ENCODE measurements around the gene MALAT1. TPM values are rescaled to one million over a fixed set of nuclear protein-coding genes. Genes with fewer than 3 reads are reported as not detected.
"Not testable (repeated sequence)": the region's sequence is repeated elsewhere in the genome, so short reads cannot be mapped to it uniquely, and the experiment has no call there.

Gene MALAT1
- total and polyA plus RNA-seq, 2 experiments from 2014 or later, result 2,206 to 6,020 TPM

DNA sequence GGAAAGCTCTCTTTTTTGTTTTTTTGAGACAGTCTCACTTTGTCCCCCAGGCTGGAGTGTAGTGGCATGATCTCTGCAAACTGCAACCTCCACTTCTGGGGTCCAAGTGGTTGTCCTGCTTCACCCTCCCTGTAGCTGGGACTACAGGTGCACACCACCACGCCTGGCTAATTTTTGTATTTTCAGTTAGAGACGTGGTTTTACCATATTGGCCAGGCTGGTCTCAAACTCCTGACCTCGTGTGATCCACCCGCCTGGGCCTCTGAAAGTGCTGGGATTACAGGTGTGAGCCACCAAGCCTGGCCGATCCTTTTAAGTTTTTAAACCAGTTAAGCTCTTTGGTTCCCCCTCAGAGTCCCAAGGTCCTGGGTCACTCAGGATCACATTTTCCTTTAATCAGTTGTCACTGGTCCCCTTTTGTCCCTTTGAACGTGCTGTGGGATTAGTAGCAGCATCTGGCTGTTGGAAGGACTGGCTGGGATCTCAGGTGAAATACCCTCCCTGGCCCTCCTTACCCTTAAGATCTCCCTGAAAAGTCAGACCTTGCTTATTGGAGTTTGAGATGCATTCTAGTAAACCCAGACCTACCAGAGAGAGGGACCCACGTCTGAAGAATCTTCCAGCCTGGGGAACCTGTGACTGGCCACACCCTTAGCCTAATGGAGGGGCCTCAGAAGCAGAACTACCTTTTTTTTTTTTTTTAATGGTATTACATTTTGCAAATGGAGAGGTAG lies 8.1 kb downstream of the MALAT1 start:
- peak overlapping the region; percentile 34 for H3K27ac ChIP-seq (ENCODE audit: low read depth)
- peak; percentile 81 for DNase-seq (ENCODE audit: low spot score)
- peaks cover 35% of the 10 kb centered on the region for H4K20me1 ChIP-seq (replicated peaks; ENCODE audit: insufficient read depth)
- no peak for TF ChIP-seq ZNF114 (CRISPR knock-in tag; IDR thresholded peaks at IDR 0.05)
- peak; percentile 62 for TF ChIP-seq POLR2AphosphoS5 (IDR thresholded peaks at IDR 0.05; ENCODE audit: low read depth)
- TF ChIP-seq, protein P1, sequence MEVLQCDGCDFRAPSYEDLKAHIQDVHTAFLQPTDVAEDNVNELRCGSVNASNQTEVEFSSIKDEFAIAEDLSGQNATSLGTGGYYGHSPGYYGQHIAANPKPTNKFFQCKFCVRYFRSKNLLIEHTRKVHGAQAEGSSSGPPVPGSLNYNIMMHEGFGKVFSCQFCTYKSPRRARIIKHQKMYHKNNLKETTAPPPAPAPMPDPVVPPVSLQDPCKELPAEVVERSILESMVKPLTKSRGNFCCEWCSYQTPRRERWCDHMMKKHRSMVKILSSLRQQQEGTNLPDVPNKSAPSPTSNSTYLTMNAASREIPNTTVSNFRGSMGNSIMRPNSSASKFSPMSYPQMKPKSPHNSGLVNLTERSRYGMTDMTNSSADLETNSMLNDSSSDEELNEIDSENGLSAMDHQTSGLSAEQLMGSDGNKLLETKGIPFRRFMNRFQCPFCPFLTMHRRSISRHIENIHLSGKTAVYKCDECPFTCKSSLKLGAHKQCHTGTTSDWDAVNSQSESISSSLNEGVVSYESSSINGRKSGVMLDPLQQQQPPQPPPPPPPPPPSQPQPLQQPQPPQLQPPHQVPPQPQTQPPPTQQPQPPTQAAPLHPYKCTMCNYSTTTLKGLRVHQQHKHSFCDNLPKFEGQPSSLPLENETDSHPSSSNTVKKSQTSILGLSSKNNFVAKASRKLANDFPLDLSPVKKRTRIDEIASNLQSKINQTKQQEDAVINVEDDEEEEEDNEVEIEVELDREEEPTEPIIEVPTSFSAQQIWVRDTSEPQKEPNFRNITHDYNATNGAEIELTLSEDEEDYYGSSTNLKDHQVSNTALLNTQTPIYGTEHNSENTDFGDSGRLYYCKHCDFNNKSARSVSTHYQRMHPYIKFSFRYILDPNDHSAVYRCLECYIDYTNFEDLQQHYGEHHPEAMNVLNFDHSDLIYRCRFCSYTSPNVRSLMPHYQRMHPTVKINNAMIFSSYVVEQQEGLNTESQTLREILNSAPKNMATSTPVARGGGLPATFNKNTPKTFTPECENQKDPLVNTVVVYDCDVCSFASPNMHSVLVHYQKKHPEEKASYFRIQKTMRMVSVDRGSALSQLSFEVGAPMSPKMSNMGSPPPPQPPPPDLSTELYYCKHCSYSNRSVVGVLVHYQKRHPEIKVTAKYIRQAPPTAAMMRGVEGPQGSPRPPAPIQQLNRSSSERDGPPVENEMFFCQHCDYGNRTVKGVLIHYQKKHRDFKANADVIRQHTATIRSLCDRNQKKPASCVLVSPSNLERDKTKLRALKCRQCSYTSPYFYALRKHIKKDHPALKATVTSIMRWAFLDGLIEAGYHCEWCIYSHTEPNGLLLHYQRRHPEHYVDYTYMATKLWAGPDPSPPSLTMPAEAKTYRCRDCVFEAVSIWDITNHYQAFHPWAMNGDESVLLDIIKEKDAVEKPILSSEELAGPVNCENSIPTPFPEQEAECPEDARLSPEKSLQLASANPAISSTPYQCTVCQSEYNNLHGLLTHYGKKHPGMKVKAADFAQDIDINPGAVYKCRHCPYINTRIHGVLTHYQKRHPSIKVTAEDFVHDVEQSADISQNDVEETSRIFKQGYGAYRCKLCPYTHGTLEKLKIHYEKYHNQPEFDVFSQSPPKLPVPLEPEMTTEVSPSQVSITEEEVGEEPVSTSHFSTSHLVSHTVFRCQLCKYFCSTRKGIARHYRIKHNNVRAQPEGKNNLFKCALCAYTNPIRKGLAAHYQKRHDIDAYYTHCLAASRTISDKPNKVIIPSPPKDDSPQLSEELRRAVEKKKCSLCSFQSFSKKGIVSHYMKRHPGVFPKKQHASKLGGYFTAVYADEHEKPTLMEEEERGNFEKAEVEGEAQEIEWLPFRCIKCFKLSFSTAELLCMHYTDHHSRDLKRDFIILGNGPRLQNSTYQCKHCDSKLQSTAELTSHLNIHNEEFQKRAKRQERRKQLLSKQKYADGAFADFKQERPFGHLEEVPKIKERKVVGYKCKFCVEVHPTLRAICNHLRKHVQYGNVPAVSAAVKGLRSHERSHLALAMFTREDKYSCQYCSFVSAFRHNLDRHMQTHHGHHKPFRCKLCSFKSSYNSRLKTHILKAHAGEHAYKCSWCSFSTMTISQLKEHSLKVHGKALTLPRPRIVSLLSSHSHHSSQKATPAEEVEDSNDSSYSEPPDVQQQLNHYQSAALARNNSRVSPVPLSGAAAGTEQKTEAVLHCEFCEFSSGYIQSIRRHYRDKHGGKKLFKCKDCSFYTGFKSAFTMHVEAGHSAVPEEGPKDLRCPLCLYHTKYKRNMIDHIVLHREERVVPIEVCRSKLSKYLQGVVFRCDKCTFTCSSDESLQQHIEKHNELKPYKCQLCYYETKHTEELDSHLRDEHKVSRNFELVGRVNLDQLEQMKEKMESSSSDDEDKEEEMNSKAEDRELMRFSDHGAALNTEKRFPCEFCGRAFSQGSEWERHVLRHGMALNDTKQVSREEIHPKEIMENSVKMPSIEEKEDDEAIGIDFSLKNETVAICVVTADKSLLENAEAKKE (CRISPR knock-in tag; IDR thresholded peaks at IDR 0.05), result no peak; the same call in 1 of the 2 replicates
- TF ChIP-seq JUNB (IDR thresholded peaks at IDR 0.05; ENCODE audit: unreplicated experiment), result no peak
- peaks cover 45% of the 10 kb centered on the region for H3K79me2 ChIP-seq (replicated peaks; ENCODE audit: insufficient read depth)
- H3K4me3 ChIP-seq, result no peak overlapping the region
- peaks cover 43% of the 10 kb centered on the region for H3K36me3 ChIP-seq (ENCODE audit: insufficient read depth)
- Mint-ChIP-seq H3K27me3 (ENCODE audit: insufficient read depth, low read depth, poor library complexity) (peaks cover 59% of the 10 kb centered on the region), H3K36me3 (ENCODE audit: low read depth) (no peaks in the 10 kb centered on the region; the same call in 2 of the 3 replicates), H3K27ac (peak overlapping the region; percentile 90), H3K4me1 (peaks cover 40% of the 10 kb centered on the region), H3K9me3 (peaks cover 9% of the 10 kb centered on the region; the same call in 2 of the 3 replicates), H3K4me3 (no peak overlapping the region; the same call in 2 of the 3 replicates)
- H3K4me1 ChIP-seq (ENCODE audit: insufficient read depth), result peaks cover 25% of the 10 kb centered on the region
- H3F3A ChIP-seq (replicated peaks; ENCODE audit: low read depth), result peaks cover 53% of the 10 kb centered on the region
- H3K9me2 ChIP-seq (ENCODE audit: insufficient read depth), result no peaks in the 10 kb centered on the region
- no peak overlapping the region for H3K4me2 ChIP-seq
- no peaks in the 10 kb centered on the region for H3K27me3 ChIP-seq (ENCODE audit: insufficient read depth)
- no peak overlapping the region for H2AFZ ChIP-seq
- peak; percentile 52 for ATAC-seq

DNA sequence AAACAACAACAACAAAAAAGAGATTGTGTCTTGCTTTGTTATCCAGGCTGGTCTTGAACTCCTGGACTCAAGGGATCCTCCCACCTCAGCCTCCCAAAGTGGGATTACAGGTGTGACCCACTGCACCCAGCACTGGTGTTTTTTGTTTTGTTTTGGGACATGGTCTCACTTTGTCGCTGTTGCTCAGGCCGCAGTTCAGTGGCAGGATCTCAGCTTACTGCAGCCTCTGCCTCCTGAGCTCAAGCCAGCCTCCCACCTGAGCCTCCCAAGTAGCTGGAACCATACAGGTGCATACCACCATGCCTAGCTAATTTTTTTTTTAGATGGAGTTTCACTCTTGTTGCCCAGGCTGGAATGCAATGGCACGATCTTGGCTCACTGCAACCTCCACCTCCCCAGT lies 13.5 kb downstream of the MALAT1 start:
- H3K4me1 Mint-ChIP-seq; H3K36me3 Mint-ChIP-seq (ENCODE audit: low read depth): not testable (repeated sequence)

More for the DNA sequence above, 13.5 kb downstream of the MALAT1 start:
- not testable (repeated sequence) for H3K9me2 ChIP-seq (ENCODE audit: insufficient read depth); H3K4me2 ChIP-seq; H3K27ac Mint-ChIP-seq; H4K20me1 ChIP-seq (replicated peaks; ENCODE audit: insufficient read depth); ATAC-seq; H3K4me3 ChIP-seq; H3K4me3 Mint-ChIP-seq; H3F3A ChIP-seq (replicated peaks; ENCODE audit: low read depth); H3K79me2 ChIP-seq (replicated peaks; ENCODE audit: insufficient read depth); H2AFZ ChIP-seq; H3K27ac ChIP-seq (ENCODE audit: low read depth); H3K4me1 ChIP-seq (ENCODE audit: insufficient read depth); H3K27me3 ChIP-seq (ENCODE audit: insufficient read depth); H3K36me3 ChIP-seq (ENCODE audit: insufficient read depth); DNase-seq (ENCODE audit: low spot score)
- H3K27me3 Mint-ChIP-seq (ENCODE audit: insufficient read depth, low read depth, poor library complexity), result peaks cover 36% of the 10 kb centered on the region
- H3K9me3 Mint-ChIP-seq, result peaks cover 13% of the 10 kb centered on the region; the same call in 1 of the 3 replicates

Data from GM23338 (cell line).